Transverse colon (tissue), 3 donors: ENCODE measurements around the gene RETREG3.

Source experiments
- EP300 ChIP-seq: sonication (generic); formaldehyde crosslinking; IDR thresholded peaks from one replicate; pipeline ENCODE4 v1.6.1; 2017; ENCODE audit warnings: antibody characterized with exemption, low read depth
- POLR2A ChIP-seq: fragments of 450-650 bp; IDR thresholded peaks from one replicate; pipeline ENCODE4 v1.6.1; 2016; ENCODE audit warnings: antibody characterized with exemption, mild to moderate bottlenecking, moderate library complexity
- TF ChIP-seq, protein P1 (sequence below), 5 experiments: fragments of 200-600 bp in 3 of 5; fragments of 450-650 bp in 2 of 5; sonication (generic) in 3 of 5; IDR thresholded peaks; 1 replicate in 2 of 5; 2 replicates in 3 of 5; pipeline ENCODE4 v1.5.1; 2016 to 2017; ENCODE audit warnings: antibody characterized with exemption in 5 of 5, inconsistent platforms in 3 of 5, mild to moderate bottlenecking in 2 of 5, moderate library complexity in 1 of 5

DNA sequence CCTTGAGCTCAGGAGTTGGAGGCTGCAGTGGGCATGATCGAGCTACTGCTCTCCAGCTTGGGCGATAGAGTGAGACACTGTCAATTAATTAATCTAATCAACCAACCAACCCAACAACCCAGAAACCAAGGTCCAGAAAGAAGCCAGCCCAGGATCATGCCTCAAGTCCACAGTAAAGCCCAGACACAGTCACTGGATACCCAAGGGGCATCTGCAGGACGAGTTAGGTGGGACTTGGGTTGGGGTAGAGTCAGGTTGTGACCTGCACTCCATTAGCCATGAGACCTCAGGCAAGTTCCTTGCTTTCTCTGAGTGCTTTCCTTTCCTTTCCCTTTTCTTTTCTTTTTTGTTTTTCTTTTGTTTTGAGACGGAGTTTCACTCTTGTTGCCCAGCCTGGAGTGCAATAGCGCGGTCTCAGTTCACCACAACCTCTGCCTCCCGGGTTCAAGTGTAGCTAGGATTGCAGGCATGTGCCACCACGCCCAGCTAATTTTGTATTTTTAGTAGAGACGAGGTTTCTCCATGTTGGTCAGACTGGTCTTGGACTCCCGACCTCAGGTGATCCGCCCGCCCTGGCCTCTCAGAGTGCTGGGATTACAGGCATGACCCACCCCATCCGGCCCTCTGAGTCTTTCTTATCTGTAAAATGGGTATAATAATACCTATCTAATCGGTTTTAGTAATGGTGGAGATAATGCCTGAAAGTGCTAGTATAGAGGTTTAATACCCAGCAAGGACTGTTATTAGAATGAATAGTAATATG, 60.0 kb downstream of the RETREG3 start:
- no peak for TF ChIP-seq EP300
- no peak for TF ChIP-seq POLR2A
- TF ChIP-seq, protein P1, sequence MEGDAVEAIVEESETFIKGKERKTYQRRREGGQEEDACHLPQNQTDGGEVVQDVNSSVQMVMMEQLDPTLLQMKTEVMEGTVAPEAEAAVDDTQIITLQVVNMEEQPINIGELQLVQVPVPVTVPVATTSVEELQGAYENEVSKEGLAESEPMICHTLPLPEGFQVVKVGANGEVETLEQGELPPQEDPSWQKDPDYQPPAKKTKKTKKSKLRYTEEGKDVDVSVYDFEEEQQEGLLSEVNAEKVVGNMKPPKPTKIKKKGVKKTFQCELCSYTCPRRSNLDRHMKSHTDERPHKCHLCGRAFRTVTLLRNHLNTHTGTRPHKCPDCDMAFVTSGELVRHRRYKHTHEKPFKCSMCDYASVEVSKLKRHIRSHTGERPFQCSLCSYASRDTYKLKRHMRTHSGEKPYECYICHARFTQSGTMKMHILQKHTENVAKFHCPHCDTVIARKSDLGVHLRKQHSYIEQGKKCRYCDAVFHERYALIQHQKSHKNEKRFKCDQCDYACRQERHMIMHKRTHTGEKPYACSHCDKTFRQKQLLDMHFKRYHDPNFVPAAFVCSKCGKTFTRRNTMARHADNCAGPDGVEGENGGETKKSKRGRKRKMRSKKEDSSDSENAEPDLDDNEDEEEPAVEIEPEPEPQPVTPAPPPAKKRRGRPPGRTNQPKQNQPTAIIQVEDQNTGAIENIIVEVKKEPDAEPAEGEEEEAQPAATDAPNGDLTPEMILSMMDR (IDR thresholded peaks at IDR 0.05) = no peak
